Left lobe of liver (tissue), 2 donors: ENCODE results near the gene CENPF. TPM values are rescaled to one million over a fixed set of nuclear protein-coding genes. Genes with fewer than 3 reads are reported as not detected.
"Not testable (repeated sequence)": the region's sequence is repeated elsewhere in the genome, so short reads cannot be mapped to it uniquely, and the experiment has no call there.

Experiments
- ATAC-seq: fragments of 200-7000 bp; cut with Tn5 transposase; one replicate; pipeline ENCODE4 v1.9.1; 2020; ENCODE audit warnings: mild to moderate bottlenecking, moderate library complexity
- DNase-seq: peaks from one replicate; pipeline ENCODE4 v3.0.0-alpha.2; 2020; ENCODE audit warnings: low spot score
- total RNA-seq: library from RNA; stranded (reverse); gene quantifications from one replicate; pipeline ENCODE4 v1.2.1, GENCODE V29; 2021
- donor health status: DM: no; HTN: no; CAD: no; lungs with moderate emphysema.
- donor health status: DM: no; HTN: yes; CAD: no.

The CENPF gene
- total RNA-seq, 1 donor from 2014 or later: 1.1 TPM

DNA sequence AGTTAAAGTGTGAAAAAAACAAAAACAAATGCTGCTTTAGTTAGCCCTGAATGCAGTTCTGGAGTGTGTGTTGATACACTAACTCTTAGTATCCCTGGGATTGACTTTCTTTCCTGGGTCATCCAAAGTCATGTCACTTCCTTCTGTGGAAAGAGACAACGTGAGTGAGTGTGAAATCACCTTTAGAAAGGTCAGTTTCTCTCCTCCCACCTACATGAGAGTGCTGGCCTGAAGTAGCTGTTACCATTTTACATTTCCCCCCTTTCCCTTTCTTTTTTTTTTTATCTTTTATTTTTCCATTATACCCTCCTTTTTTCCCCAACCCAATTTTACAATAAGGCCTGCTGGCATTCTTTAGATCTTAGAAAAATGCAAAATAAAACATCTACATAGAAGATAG is 55.2 kb downstream of the CENPF start:
- ATAC-seq (no peak), DNase-seq (no peak)

DNA sequence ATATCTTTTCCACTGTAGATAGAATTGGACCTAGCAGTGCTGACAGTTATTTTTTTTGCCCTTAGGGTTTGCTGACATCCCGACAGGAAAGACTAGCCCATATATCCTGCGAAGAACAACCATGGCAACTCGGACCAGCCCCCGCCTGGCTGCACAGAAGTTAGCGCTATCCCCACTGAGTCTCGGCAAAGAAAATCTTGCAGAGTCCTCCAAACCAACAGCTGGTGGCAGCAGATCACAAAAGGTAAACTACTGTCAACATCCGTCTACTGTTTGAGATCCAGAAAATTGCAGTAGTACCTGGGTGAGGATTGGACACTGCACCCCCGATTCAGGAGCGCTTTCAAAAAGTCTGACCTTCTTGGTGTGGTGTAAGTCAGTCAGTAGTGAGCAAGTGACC is 55.8 kb downstream of the CENPF start:
- ATAC-seq: peak; percentile 63
- no peak for DNase-seq

DNA sequence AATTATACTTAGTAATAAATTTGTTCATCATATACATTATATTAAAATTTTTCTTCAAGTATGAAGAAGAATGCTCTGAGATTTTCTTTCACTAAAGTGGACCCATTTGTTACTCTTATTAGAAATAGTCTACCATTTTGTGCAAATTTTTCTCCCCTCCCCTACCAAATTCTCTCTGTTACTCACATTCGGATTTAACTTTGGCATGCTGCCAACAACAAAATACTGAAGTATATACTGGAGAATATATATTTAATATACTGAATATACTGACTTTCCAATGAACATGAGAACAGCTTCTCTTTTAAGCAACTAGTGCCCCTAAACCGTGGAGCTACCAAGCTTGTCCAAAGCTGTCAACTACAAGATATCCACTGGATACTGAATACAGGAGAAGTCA is 57.2 kb downstream of the CENPF start:
- DNase-seq (no peak), ATAC-seq (no peak)

DNA sequence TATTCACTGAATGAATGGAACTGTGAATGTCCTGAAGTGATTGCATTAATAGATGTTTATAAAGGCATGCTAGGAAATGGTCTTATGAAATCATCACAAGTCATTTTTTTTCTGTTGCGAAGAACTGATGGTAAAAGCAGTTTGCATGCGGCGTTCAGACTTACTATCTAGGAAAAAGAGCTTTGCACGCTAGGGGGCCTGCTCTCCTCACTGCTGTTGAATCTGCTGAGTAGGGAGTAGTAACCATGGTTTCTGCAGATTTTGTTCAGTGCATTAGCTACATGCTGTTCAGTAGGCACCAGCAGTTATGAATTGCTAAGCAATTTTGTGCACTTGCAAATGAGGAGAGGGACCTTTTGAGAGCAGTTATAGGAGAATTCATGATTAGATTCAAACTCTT is 57.9 kb downstream of the CENPF start:
- peak; percentile 66 for ATAC-seq

DNA sequence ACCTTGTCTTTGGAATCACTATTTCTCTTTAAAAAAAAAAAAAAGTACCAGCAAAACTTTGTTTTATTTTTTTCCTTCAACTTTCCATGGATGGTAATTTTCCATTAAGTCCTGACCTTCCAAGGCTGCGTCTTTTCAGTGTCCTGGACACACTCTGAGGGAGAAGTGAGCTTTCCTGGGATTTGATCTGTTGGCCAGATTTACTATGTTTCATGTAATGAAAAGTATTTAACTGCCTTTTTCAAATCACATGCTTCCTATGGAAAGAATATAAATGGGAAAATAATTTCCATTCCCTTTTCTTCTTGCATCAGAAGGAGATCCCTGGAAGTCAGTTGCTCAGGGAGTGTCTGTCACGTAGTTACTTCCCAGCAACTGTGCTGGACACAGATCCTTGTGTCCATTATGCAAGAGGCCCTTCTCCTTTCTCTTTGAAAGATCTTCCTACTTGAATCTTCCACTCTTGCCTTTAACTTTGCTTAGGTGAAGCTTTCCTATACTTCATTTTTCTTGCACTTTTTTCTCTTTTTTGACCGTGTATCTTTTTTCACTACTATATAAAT is 59.3 kb downstream of the CENPF start:
- ATAC-seq: no peak

More for the DNA sequence above, 57.9 kb downstream of the CENPF start:
- no peak for DNase-seq

DNA sequence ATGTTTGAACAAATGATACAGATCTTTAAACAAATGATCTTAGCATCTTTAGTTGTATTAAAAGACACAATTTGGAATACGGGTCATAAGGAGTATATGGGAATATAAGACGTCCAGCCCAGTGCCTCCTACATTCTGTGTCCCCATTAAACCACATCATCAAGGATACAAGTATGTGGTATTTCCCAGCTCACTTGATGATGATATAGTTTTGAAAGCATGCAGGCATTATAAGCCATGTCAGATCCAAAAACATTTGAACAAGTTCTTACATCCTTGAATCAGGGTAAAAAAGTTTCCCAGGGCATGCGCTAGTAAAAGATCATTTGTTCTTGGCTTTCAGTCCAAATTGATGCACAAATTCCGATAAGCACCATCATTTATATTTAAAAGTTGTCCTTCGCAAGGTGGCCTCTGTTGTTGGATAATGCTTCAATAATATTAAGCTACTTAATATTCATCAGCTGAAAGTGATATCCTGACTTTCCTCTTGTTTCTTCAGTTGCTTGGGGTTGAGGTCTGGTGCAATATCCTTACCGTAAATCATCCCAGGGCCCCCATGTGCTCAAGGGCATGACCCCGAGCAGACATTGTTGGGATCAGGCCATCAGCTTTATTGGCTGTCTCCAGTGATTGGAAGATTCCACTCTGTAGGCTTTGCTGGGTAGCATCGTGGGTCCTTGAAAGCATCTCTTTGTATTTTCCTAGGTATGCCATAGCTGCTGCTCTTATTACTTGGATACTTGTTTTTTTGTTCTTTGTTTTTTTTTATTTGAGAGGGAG is 61.8 kb downstream of the CENPF start:
- ATAC-seq: no peak
- no peak for DNase-seq

More for the DNA sequence above, 59.3 kb downstream of the CENPF start:
- no peak for DNase-seq

DNA sequence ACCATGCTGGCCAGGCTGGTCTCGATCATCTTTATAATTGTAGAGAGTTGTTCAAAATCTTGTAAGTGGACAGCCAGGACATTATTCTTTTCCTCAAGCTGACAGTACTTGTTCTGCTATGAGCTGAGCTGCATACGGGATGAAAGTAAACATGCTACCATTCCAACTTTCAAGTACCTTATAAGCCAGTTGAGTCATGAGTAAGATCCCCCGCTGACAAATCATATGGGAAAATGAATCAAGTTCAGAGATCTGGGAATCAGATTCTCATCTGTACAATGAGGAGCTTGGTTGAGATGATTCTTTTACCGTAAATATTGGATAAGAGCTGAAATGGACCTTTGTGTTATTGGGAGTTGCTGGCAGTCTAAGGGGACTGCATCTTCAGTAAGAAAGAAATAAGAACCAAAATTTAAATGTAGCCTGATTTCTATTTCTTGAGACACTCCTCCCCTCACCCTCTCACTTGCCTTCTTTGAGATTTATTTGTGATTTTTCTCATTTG is 62.7 kb downstream of the CENPF start:
- DNase-seq: no peak
- ATAC-seq: no peak

DNA sequence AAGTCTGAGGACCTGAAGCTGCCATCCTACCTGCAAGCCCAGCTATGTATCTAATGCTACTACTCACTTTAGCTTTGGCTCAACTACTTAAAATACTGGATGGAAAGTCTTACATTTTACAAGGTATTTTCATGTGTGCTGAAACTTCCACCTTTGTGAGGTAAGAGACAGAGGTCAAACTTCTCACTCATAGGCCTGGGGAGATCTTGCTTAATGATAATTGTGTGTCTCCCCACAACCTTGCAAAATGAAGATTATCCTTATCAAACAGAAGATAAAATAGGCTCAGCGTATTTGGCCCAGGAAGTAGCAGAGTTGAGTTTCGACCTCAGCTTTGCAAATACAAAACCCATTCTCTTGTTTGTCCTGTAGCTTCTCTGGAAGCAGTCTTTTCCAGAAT is 63.7 kb downstream of the CENPF start:
- no peak for ATAC-seq
- no peak for DNase-seq

DNA sequence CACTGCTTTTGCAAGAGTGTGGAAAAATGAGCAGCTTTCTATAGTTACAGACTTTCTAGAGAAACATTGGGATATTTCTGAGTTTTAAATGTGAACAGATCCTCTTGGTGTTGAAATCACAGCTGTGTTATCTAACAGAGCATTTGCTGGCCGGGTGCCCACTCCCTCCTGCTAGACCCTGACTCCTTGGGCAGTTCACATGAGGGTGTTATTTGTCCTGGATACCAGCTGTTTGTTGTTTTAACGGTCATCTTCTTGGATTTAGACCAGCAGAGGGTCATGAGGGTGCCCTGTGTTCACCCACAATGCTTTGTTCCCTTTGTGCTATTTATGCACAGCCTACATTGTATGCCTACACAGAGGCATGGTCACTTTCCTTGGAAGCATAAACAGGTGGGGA is 67.1 kb downstream of the CENPF start:
- ATAC-seq: no peak
- no peak for DNase-seq

DNA sequence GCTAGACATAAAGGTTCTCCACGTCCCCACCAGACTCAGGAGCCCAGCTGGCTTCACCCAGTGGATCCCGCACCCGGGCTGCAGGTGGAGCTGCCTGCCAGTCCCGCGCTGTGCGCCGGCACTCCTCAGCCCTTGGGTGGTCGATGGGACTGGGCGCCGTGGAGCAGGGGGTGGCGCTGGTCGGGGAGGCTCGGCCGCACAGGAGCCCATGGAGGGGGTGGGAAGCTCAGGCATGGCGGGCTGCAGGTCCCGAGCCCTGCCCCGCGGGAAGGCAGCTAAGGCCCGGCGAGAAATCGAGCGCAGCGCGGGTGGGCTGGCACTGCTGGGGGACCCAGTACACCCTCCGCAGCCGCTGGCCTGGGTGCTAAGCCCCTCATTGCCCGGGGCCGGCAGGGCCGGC is 70.0 kb downstream of the CENPF start:
- ATAC-seq, DNase-seq: not testable (repeated sequence)

DNA sequence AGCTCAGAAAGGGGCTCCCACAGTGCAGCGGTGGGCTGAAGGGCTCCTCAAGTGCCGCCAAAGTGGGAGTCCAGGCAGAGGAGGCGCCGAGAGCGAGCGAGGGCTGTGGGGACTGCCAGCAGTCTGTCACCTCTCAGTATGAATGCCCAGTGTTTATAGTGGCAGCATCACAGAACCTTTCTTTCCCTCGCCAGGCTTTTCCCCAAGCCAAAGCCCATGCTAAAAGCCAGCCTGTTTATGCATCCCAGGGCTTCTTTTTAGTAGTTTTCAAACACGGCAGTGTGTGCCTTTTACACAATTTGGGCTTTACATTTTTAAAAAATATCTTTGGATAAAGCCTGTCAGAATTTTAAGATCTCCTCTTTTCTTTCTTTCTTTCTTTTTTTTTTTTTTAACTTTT is 70.6 kb downstream of the CENPF start:
- ATAC-seq: no peak
- DNase-seq: no peak

DNA sequence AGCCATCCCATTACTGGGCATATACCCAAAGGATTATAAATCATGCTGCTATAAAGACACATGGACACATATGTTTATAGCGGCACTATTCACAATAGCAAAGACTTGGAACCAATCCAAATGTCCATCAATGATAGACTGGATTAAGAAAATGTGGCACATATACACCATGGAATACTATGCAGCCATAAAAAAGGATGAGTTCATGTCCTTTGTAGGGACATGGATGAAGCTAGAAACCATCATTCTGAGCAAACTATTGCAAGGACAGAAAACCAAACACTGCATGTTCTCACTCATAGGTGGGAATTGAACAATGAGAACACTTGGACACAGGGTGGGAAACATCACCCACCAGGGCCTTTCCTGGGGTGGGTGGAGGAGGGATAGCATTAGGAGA is 72.5 kb downstream of the CENPF start:
- ATAC-seq: not testable (repeated sequence)

DNA sequence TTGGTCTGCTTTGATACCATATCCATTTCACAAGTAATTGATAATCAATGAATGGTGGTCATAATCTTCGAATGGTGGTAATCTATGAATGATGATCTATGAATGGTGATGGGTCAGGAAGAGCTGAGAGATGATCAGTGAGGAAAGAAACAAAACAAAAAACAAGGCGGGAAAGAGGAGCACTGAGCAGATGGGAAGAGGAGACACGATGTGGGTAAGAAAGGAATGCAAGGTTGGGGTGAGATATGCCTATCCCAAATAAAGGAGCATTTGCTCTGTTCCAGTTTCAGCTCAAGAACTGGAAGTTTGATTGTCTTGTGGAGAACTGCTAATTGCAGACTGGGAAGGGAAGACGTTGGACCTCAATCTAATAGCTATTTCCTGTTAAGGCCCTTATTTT is 73.8 kb downstream of the CENPF start:
- DNase-seq (no peak), ATAC-seq (no peak)

More for the DNA sequence above, 72.5 kb downstream of the CENPF start:
- DNase-seq: not testable (repeated sequence)

DNA sequence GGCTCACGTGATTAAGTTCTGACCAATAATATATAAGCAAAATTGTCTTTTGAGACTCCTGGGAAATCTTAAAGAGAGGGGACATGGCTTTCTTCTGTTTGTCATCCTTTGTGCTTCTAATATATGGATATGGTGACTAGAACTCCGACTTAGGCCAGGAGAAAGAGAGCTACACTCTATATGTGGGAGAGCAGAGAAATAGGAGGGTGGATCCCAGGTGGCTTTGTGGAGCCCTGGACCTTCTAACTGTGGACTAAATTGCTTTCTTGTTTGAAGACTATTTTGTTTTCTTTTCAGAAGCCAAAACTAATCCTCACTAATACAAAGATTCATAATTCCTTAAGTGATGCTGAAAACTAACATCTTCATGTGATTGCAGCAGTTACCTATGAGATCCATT is 75.0 kb downstream of the CENPF start:
- ATAC-seq: no peak

DNA sequence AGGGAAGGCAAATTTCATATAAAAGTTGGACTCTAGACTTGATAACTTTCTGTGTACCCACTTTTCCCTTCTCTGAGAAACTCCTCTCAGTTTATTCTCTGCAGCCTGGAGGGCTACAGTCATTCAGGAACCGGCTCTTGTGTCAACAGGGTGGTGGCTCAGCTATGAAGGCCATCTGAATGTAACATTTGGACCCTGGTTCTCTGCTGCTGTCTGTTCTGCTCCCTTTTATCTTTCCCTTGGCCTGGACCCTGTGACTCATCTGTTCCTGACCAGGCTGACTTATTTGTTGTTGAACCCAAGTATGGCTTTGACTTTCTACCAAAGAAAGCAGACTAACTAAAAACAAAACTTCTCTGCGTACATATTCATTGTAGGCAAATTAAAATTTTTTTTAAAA is 75.4 kb downstream of the CENPF start:
- ATAC-seq: no peak
- DNase-seq: no peak

More for the DNA sequence above, 75.0 kb downstream of the CENPF start:
- no peak for DNase-seq

DNA sequence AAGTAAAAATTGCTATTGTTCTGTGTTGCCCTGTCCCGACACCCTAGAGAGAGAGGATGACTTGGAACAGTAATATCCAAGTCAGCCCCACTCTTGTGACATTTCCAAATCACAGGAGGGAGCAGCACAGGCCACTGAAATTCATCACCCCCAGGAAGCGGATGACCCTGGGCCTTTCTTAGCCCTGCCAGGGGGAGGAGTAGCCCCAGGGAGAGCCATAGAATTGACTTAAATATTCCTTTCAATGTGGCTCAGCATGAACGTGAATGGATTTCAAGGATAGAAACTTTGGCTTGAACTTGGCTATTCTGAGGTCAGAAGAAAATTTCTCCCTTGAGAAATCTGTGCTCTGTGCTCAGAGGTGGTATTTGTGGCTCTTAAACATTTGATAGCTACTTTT is 80.6 kb downstream of the CENPF start:
- ATAC-seq: no peak
- no peak for DNase-seq

DNA sequence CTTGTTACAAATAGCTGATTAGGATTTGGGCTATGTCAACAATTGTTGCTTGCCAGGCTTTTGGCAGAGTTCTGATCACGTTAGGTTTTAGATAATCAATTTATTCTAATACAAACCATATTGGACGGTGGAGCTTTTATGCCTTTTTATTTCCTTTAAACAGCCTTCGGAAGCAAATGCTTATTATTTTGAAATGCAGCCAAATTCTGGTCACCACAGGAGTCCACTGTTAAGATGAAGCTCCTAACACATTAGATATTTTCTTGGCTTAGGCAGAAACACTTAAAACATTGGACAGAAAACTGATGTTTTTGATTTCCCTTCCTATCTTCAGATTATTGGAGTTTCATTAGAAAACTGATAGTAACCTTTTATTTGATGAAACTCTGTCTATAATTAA is 82.9 kb downstream of the CENPF start:
- DNase-seq (no peak), ATAC-seq (no peak)

DNA sequence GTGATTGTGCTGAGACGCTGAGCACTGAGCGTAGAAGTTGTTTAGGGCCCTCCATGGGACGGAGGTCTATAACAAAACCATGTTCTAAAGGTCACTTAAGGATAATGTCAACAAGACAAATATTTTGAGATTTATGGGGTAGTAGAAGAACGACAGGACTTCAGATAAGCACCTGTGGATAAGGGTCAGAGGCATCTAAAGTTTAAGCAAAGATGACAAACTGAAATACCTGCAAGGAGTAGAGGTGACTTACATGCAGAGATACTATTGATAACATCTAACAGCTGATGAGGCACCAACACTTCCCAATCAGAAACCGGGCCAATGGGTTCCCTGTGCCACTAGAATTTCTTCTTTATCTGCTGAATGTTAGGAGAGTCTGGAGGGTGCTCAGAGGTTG is 83.5 kb downstream of the CENPF start:
- no peak for ATAC-seq
- no peak for DNase-seq

DNA sequence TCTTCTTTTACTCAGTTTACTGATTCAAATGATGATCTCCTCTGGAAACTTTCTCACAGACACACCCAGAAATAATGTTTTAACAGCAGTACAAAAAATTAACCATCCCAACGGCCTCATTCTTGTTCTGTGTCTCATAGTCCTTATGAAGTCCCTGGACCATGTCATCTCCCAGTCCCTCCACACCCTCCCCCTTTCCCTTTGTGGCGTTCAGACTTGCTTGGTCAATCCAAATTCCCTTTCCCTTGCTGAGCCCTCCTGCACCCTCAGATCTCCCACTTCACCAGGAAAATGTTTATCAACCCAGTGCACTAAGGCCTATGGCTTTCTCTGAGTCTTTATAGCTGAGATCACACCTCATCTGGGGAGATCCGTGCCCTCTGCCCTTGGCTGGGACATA is 85.9 kb downstream of the CENPF start:
- ATAC-seq: no peak
- DNase-seq: no peak

DNA sequence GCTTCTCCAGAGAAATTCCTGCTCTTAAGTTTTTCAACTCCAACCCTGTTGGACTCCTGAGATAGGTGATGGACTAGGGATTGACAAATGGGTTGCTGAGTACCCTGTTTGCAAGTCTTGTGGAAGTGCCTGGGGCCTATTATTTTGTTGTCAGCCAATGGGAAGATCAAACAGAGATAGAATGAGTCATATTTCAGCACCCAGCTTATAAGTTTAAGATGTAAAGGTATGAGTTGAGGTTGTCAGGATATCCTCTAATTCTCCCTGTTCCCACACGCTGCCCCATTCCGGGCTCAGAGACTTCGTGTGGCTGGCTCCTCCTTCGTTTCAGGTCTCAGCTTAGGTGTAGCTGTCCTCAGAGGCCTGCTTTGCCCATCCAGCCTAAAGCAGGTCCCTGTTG is 91.8 kb downstream of the CENPF start:
- no peak for DNase-seq
- ATAC-seq: no peak

DNA sequence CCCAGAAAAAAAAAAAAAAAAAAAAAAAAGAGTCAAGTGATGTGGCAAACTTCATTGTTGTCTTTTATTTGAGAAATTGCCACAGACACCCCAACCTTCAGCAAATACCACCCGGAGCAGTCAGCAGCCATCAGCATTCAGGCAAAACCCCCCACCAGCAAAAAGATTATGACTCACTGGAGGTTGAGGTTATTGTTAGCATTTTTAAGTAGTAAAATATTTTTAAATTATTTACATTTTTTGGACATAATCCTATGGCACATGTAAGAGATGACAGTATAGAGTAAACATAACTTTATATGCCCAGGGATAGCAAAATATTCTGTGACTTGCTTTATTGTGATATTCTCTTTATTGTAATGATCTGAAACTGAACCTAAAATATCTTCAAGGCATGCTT is 95.6 kb downstream of the CENPF start:
- DNase-seq (no peak), ATAC-seq (no peak)

DNA sequence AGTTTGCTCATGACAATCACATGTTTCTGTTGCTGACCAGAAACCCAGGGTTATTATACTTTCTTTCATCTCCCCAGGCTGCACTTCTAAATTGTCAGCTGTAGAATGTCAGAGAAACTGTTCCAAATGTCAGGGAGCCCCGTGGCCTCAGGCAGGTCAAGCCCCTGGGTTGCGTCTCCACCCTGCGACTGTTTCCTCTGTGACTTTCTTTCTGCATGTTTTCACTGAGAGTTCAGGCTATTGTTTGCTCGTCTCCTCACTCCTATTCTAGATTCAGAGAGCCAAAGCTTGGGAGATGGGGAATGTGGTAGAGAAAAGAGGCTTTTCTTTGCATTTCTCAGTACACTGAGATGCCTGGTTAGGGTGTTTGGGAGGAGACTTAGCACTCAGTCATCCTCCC is 97.4 kb downstream of the CENPF start:
- DNase-seq (no peak), ATAC-seq (no peak)

DNA sequence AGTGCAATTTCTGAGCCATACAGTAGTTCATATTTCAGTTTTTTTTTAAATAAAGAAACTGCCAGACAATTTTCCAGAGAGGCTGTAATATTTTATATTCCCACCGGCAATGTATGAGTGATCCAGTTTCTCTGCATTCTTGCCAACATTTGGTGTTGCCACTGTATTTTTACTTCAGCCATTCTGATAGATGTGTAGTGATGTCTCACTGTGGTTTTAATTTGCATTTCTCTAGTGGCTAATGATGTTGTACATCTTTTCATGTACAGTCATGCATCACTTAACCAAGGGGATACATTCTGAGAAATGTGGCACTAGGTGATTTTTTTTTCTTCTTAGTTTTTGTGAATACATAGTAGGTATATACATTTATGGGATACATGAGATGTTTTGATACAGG is 99.6 kb downstream of the CENPF start:
- no peak for DNase-seq
- ATAC-seq: no peak
